H1 (cell line): ENCODE results near the gene DPF3. TPM values are rescaled to one million over a fixed set of nuclear protein-coding genes. Genes with fewer than 3 reads are reported as not detected.

ENCODE experiments used
- CTCF ChIA-PET: fragments of 300-600 bp; sonication (Branson Sonifier 250); formaldehyde crosslinking; loops from one replicate; lab custom pipeline; 2021; ENCODE audit not compliant: partially characterized antibody; lab: Charles Lee
- POLR2A ChIA-PET: fragments of 300-600 bp; sonication (Branson Sonifier 250); formaldehyde crosslinking; loops from one replicate; lab custom pipeline; 2021; ENCODE audit warnings: inconsistent platforms; ENCODE audit not compliant: partially characterized antibody; lab: Charles Lee
- DNase-seq, 2 experiments: peaks; one replicate each; pipeline versions ENCODE4 v3.0.0 to v3.0.0-alpha.2; 2010 to 2022; ENCODE audit warnings: low spot score in 2 of 2, low read depth in 1 of 2, mixed read lengths in 1 of 2
- FAIRE-seq: peaks from 2 replicates; lab custom pipeline; 2011; peaks lifted over from hg19 to GRCh38; lab: Jason Lieb, UNC
- H2AFZ ChIP-seq: 2 replicates; pipeline ENCODE4 v1.8.1; 2012; ENCODE audit warnings: low read length, inconsistent platforms
- H2AK5ac ChIP-seq: 2 replicates; pipeline ENCODE4 v1.6.1; 2013; ENCODE audit warnings: low read depth, low read length
- H2BK120ac ChIP-seq: replicated peaks from 2 replicates; pipeline ENCODE3; 2013; ENCODE audit warnings: low read depth, low read length, inconsistent platforms
- H2BK12ac ChIP-seq: 2 replicates; pipeline ENCODE4 v1.6.1; 2013; ENCODE audit warnings: low read depth, low read length
- H2BK15ac ChIP-seq: 2 replicates; pipeline ENCODE4 v1.6.1; 2013; ENCODE audit warnings: low read length
- H2BK20ac ChIP-seq: 2 replicates; pipeline ENCODE4 v1.6.1; 2013; ENCODE audit warnings: low read length
- H2BK5ac ChIP-seq: 2 replicates; pipeline ENCODE4 v1.6.1; 2013; ENCODE audit warnings: low read depth, low read length
- H3K14ac ChIP-seq: 2 replicates; pipeline ENCODE4 v1.6.1; 2013; ENCODE audit warnings: inconsistent platforms; ENCODE audit not compliant: insufficient read length
- H3K18ac ChIP-seq: 2 replicates; pipeline ENCODE4 v1.6.1; 2013; ENCODE audit warnings: low read length; ENCODE audit errors: extremely low read depth
- H3K23ac ChIP-seq: 2 replicates; pipeline ENCODE4 v1.6.1; 2013; ENCODE audit warnings: inconsistent platforms; ENCODE audit not compliant: insufficient read length
- H3K23me2 ChIP-seq: 2 replicates; pipeline ENCODE4 v1.6.1; 2013; ENCODE audit warnings: low read depth, low read length
- H3K27ac ChIP-seq: 2 replicates; pipeline ENCODE4 v1.6.1; 2011; ENCODE audit warnings: low read depth, low read length, inconsistent platforms
- H3K27me3 ChIP-seq, 4 experiments: replicated peaks in 1 of 4; 1 replicate in 1 of 4; 2 replicates in 3 of 4; pipeline versions ENCODE4 v1.6.1 to v1.8.1; 2011 to 2013; ENCODE audit warnings: low read length in 3 of 4, mild to moderate bottlenecking in 3 of 4, inconsistent platforms in 2 of 4, mixed read lengths in 2 of 4, moderate library complexity in 1 of 4; ENCODE audit not compliant: control insufficient read depth in 3 of 4, insufficient read depth in 3 of 4; ENCODE audit errors: extremely low read depth in 1 of 4
- H3K36me3 ChIP-seq, 4 experiments: 2 replicates each; pipeline versions ENCODE4 v1.6.1 to v1.8.1; 2011 to 2013; ENCODE audit warnings: mild to moderate bottlenecking in 4 of 4, low read length in 3 of 4, moderate library complexity in 2 of 4, control low read depth in 1 of 4, inconsistent platforms in 1 of 4; ENCODE audit not compliant: insufficient read depth in 4 of 4, control insufficient read depth in 2 of 4
- H3K4ac ChIP-seq: replicated peaks from 2 replicates; pipeline ENCODE3; 2013; ENCODE audit warnings: low read length, low read depth, mixed read lengths, inconsistent platforms; ENCODE audit not compliant: insufficient read length
- H3K4me1 ChIP-seq, 4 experiments: replicated peaks in 1 of 4; 1 replicate in 1 of 4; 2 replicates in 3 of 4; pipeline versions ENCODE4 v1.6.1 to v1.8.1; 2011 to 2013; ENCODE audit warnings: low read length in 3 of 4, inconsistent platforms in 2 of 4, mixed read lengths in 1 of 4; ENCODE audit not compliant: insufficient read depth in 4 of 4, control insufficient read depth in 3 of 4
- H3K4me2 ChIP-seq, 2 experiments: 2 replicates each; pipeline versions ENCODE4 v1.6.1 to v1.8.1; 2011 to 2013; ENCODE audit warnings: low read depth in 2 of 2, low read length in 2 of 2, control low read depth in 1 of 2, inconsistent platforms in 1 of 2, mild to moderate bottlenecking in 1 of 2; ENCODE audit not compliant: insufficient read depth in 1 of 2
- H3K4me3 ChIP-seq, 4 experiments: fragments of 200-600, 300-600 bp in 1 of 4; sonication (generic), shearing (Covaris generic), sonication (Bioruptor Twin) in 1 of 4; 2 replicates each; pipeline versions ENCODE4 v1.5.1 to v1.8.1; 2011 to 2016; ENCODE audit warnings: low read length in 4 of 4, low read depth in 3 of 4, control low read depth in 2 of 4, inconsistent platforms in 2 of 4, mild to moderate bottlenecking in 2 of 4, mixed read lengths in 1 of 4, moderate library complexity in 1 of 4; ENCODE audit not compliant: insufficient read depth in 2 of 4; ENCODE audit errors: extremely low read depth in 1 of 4
- H3K56ac ChIP-seq: replicated peaks from 2 replicates; pipeline ENCODE3; 2013; ENCODE audit warnings: low read depth, mild to moderate bottlenecking, mixed read lengths, low read length, inconsistent platforms; ENCODE audit not compliant: insufficient read length
- H3K79me1 ChIP-seq: 2 replicates; pipeline ENCODE4 v1.6.1; 2013; ENCODE audit warnings: low read depth, low read length, control low read depth
- H3K79me2 ChIP-seq, 2 experiments: 2 replicates each; pipeline versions ENCODE4 v1.6.1 to v1.8.1; 2012 to 2013; ENCODE audit warnings: low read length in 2 of 2, mild to moderate bottlenecking in 2 of 2, inconsistent platforms in 1 of 2; ENCODE audit not compliant: insufficient read depth in 2 of 2, control insufficient read depth in 1 of 2
- H3K9ac ChIP-seq, 4 experiments: replicated peaks in 1 of 4; 1 replicate in 1 of 4; 2 replicates in 3 of 4; pipeline versions ENCODE4 v1.6.1 to v1.8.1; 2011 to 2013; ENCODE audit warnings: low read depth in 3 of 4, low read length in 3 of 4, control low read depth in 2 of 4, mild to moderate bottlenecking in 2 of 4, moderate library complexity in 2 of 4, inconsistent platforms in 1 of 4; ENCODE audit errors: extremely low read depth in 1 of 4
- H3K9me3 ChIP-seq, 2 experiments: 2 replicates each; pipeline versions ENCODE4 v1.6.1 to v1.8.1; 2012 to 2013; ENCODE audit warnings: mild to moderate bottlenecking in 2 of 2, moderate library complexity in 2 of 2, control low read depth in 1 of 2, inconsistent platforms in 1 of 2, low read depth in 1 of 2, low read length in 1 of 2, mixed read lengths in 1 of 2; ENCODE audit not compliant: insufficient read depth in 2 of 2
- H4K20me1 ChIP-seq, 2 experiments: replicated peaks in 1 of 2; 2 replicates each; pipeline versions ENCODE3 to v1.8.1; 2011 to 2013; ENCODE audit warnings: inconsistent platforms in 2 of 2, low read length in 2 of 2, mild to moderate bottlenecking in 1 of 2; ENCODE audit not compliant: insufficient read depth in 2 of 2, control insufficient read depth in 1 of 2
- H4K5ac ChIP-seq: 2 replicates; pipeline ENCODE4 v1.6.1; 2013; ENCODE audit warnings: low read length, low read depth, mixed read lengths, inconsistent platforms; ENCODE audit not compliant: insufficient read length
- H4K8ac ChIP-seq: 2 replicates; pipeline ENCODE4 v1.8.0; 2013; ENCODE audit warnings: mild to moderate bottlenecking, moderate library complexity, low read length, inconsistent platforms; ENCODE audit not compliant: insufficient read depth; ENCODE audit errors: extremely low read depth
- H4K91ac ChIP-seq: replicated peaks from 2 replicates; pipeline ENCODE3; 2013; ENCODE audit warnings: low read length, mixed read lengths, inconsistent platforms; ENCODE audit not compliant: insufficient read length
- BACH1 ChIP-seq: IDR thresholded peaks from 2 replicates; pipeline ENCODE4 v1.6.1; 2012; ENCODE audit warnings: low read length, improper control_type of control experiment
- CTCF ChIP-seq, 3 experiments: IDR thresholded peaks; 1 replicate in 2 of 3; 2 replicates in 1 of 3; pipeline versions ENCODE4 v1.5.1 to v1.6.1; 2011; ENCODE audit warnings: low read length in 3 of 3, mild to moderate bottlenecking in 3 of 3, inconsistent platforms in 2 of 3, low read depth in 1 of 3, moderate library complexity in 1 of 3; ENCODE audit not compliant: insufficient read depth in 1 of 3; ENCODE audit errors: control extremely low read depth in 1 of 3
- KDM1A ChIP-seq: fragments of 200-600, 300-600 bp; sonication (generic); IDR thresholded peaks from 2 replicates; pipeline ENCODE4 v1.7.1; 2016; ENCODE audit warnings: mild to moderate bottlenecking, low read length, borderline replicate concordance
- RAD21 ChIP-seq, 2 experiments: IDR thresholded peaks in 1 of 2; conservative IDR thresholded peaks in 1 of 2; 2 replicates each; pipeline ENCODE4 v1.6.1; 2011; ENCODE audit warnings: low read depth in 2 of 2, low read length in 2 of 2, improper control_type of control experiment in 1 of 2, inconsistent platforms in 1 of 2, mild to moderate bottlenecking in 1 of 2, moderate library complexity in 1 of 2
- WGBS, 2 experiments: shearing (Covaris generic) in 1 of 2; methylation state at CpG; one replicate each; pipeline versions ENCODE4 v1.1.6 to v1.1.7; 2013 to 2015; ENCODE audit warnings: low lambda C conversion rate in 2 of 2, mixed read lengths in 2 of 2, inconsistent platforms in 1 of 2, low coverage in 1 of 2, missing lambda C conversion rate in 1 of 2; ENCODE audit not compliant: insufficient replicate concordance in 2 of 2, insufficient coverage in 1 of 2, insufficient read length in 1 of 2; ENCODE audit errors: extremely low coverage in 1 of 2, missing lambda C conversion rate in 1 of 2; 5-methylcytosine and 5-hydroxymethylcytosine counted together
- polyA plus RNA-seq, 7 experiments: library from polyadenylated mRNA; depleted of rRNA in 3 of 7; stranded (reverse) in 5 of 7; unstranded in 2 of 7; fragments of >200 nt in 5 of 7; fragments of 200-250 nt in 2 of 7; gene quantifications; 1 replicate in 5 of 7; 2 replicates in 1 of 7; 4 replicates in 1 of 7; pipeline versions ENCODE4 v1.2.1 to v1.2.3, GENCODE V29; 2011 to 2013; ENCODE audit warnings: missing spikeins in 2 of 7, mixed read lengths in 2 of 7
- total RNA-seq: library from RNA; stranded (reverse); fragmentation: NEBNext Ultra II Directional; extraction: Animal tissue kit (Norgen Biotek cat#: 25700); gene quantifications from 2 replicates; pipeline ENCODE4 v1.2.1, GENCODE V29; 2021

The DPF3 gene
- total and polyA plus RNA-seq, 2 of the 8 experiments (the other 6 are each of a cell fraction or from before 2014, with no cell fraction given): 0.19 TPM; not detected in 1

GRCh38 chr14:72920008-72920407 lies 26.1 kb upstream of the DPF3 start:
- H3K9me3 ChIP-seq: no peaks in the 10 kb centered on the region
- DNase-seq: no peak
- H3K27ac ChIP-seq: no peak overlapping the region
- H4K91ac ChIP-seq: no peak overlapping the region
- no peak overlapping the region for H3K23ac ChIP-seq
- H2AFZ ChIP-seq: no peak overlapping the region
- H2BK15ac ChIP-seq: no peak overlapping the region
- no peak overlapping the region for H3K4me2 ChIP-seq
- no peak overlapping the region for H3K4me3 ChIP-seq
- H2BK20ac ChIP-seq: no peak overlapping the region
- POLR2A ChIA-PET: no interaction called here
- no peaks in the 10 kb centered on the region for H4K20me1 ChIP-seq
- H3K9ac ChIP-seq: no peak overlapping the region
- no peak overlapping the region for H2BK12ac ChIP-seq
- peaks cover 0 to 3% (median under 1%) of the 10 kb centered on the region in 4 experiments; a peak in 2 of 7 replicates for H3K27me3 ChIP-seq
- H4K8ac ChIP-seq: no peak overlapping the region
- no peak overlapping the region for H3K56ac ChIP-seq
- no peak for FAIRE-seq
- no peaks in the 10 kb centered on the region for H3K4me1 ChIP-seq
- H2AK5ac ChIP-seq: no peak overlapping the region
- TF ChIP-seq KDM1A (no peak), RAD21 (IDR thresholded peaks at IDR 0.05 in 1 of 2, conservative IDR thresholded peaks at IDR 0.05 in 1 of 2; ENCODE audit: low read depth in 2 of 2, low read length in 2 of 2) (peak; percentile 27 to 63; a peak in 3 of 4 replicates), BACH1 (no peak), CTCF (IDR thresholded peaks at IDR 0.05; ENCODE audit: control extremely low read depth in 1 of 3, insufficient read depth in 1 of 3, low read depth in 1 of 3, low read length in 3 of 3) (peak; percentile 43 to 64 (median 54))
- TF ChIP-seq, all 59 proteins: peak for 2
- Histone ChIP-seq H3K14ac (no peak overlapping the region), H4K5ac (no peak overlapping the region), H2BK120ac (no peak overlapping the region), H3K18ac (no peak overlapping the region), H3K79me1 (no peaks in the 10 kb centered on the region), H2BK5ac (no peak overlapping the region), H3K23me2 (no peaks in the 10 kb centered on the region), H3K36me3 (no peaks in the 10 kb centered on the region), H3K4ac (no peak overlapping the region), H3K79me2 (no peaks in the 10 kb centered on the region)
- 62% methylated on average over 2 of the region's 2 CpGs; no CpG with 5 or more reads in 1 of the 2 experiments for WGBS, 2 experiments
- CTCF ChIA-PET: interaction anchor here (1.1 to 3.4 kb wide), 3 partner anchors 16 to 29 kb away, joined by 3 to 16 read pairs (median 14); no protein-coding TSS in a partner anchor
